ENCODE measurements around the gene PPFIA3.
"Not testable (repeated sequence)": the region's sequence is repeated elsewhere in the genome, so short reads cannot be mapped to it uniquely, and the experiment has no call there.

Gene PPFIA3

DNA sequence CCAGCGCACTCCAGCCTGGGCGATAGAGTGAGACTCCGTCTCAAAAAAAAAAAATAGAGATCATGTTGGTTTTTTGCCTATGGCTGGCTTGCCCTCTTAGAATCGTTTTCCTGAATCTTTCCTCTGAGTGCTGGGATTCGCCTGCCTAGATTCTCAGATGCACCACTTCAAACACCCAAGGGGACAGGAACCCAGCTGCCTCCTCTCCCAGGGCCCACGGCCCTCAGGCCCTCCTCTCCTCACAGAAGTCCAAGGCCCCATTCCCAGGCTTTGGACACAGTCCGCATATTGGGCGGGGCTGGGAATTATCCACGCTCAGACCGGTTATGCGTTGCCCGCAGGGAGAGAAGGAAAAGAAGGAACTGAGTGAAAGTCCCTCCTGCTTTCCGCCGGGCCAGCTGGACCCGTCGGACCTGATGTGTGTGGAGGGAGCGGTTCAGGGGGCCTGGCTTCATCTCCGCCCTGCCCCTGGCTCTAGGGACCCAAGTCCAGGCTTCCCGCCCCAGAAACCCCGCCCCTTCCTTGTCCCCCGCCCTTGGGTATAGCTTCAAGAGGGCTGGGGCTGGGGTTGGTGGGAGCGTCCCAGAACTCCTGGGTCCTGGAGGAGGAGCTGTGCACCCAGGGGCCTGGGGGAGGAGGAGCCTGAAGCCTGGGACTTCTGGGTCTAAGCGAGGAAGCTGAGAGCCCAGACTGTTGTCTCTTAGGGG is 5.8 kb downstream of the PPFIA3 start:
- ATAC-seq (ENCODE audit: insufficient read depth, low read depth) (no peak), DNase-seq (no peak)
- Histone ChIP-seq H3K27ac (ENCODE audit: low read length) (no peak overlapping the region), H2AFZ (ENCODE audit: low read depth, low read length) (no peak overlapping the region), H3K9ac (ENCODE audit: low read depth, low read length) (no peak overlapping the region), H3K4me1 (ENCODE audit: insufficient read depth, low read length) (peaks cover 30% of the 10 kb centered on the region), H3K4me3 (ENCODE audit: low read depth in 1 of 2, low read length in 2 of 2) (no peak overlapping the region), H3K27me3 (ENCODE audit: insufficient read depth, low read length, poor library complexity) (no peaks in the 10 kb centered on the region), H3K9me3 (ENCODE audit: insufficient read depth, low read length, severe bottlenecking) (no peaks in the 10 kb centered on the region), H4K20me1 (ENCODE audit: insufficient read depth, low read length) (no peaks in the 10 kb centered on the region), H3K36me3 (ENCODE audit: insufficient read depth, low read length) (peaks cover 4% of the 10 kb centered on the region), H3K4me2 (ENCODE audit: insufficient read depth, low read length) (no peak overlapping the region), H3K79me2 (ENCODE audit: insufficient read depth, low read length) (peaks cover 13% of the 10 kb centered on the region)
- TF ChIP-seq, protein P1, sequence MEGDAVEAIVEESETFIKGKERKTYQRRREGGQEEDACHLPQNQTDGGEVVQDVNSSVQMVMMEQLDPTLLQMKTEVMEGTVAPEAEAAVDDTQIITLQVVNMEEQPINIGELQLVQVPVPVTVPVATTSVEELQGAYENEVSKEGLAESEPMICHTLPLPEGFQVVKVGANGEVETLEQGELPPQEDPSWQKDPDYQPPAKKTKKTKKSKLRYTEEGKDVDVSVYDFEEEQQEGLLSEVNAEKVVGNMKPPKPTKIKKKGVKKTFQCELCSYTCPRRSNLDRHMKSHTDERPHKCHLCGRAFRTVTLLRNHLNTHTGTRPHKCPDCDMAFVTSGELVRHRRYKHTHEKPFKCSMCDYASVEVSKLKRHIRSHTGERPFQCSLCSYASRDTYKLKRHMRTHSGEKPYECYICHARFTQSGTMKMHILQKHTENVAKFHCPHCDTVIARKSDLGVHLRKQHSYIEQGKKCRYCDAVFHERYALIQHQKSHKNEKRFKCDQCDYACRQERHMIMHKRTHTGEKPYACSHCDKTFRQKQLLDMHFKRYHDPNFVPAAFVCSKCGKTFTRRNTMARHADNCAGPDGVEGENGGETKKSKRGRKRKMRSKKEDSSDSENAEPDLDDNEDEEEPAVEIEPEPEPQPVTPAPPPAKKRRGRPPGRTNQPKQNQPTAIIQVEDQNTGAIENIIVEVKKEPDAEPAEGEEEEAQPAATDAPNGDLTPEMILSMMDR (IDR thresholded peaks at IDR 0.05; ENCODE audit: borderline replicate concordance, extremely low read depth, low read length, poor library complexity, severe bottlenecking), result no peak
- TF ChIP-seq EZH2 (IDR thresholded peaks at IDR 0.05; ENCODE audit: borderline replicate concordance, low read depth, low read length, severe bottlenecking), result no peak

DNA sequence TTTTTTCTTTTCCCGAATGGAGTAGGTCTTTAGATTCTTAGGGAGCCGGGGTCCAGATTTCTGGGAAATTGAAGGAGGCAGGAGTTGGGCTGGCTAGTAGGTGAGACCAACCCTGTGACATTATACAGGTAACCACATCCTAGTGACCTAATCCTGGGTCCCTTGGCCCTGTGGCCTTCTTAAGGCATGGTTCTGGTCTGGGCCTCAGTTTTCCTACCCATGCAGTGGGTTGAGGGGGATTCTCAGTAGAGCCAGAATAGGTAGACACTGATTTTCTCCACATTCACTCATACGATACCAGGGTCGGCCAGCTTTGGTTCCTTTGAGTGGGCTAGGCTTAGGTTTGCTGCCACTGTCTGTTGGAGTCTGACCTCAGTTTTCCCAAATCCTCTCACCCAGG is 7.2 kb downstream of the PPFIA3 start:
- no peak for DNase-seq
- no peak overlapping the region for H3K27ac ChIP-seq (ENCODE audit: low read length)
- ATAC-seq (ENCODE audit: insufficient read depth, low read depth), result no peak
- no peak overlapping the region for H3K4me3 ChIP-seq (ENCODE audit: low read depth in 1 of 2, low read length in 2 of 2)
- peaks cover 10% of the 10 kb centered on the region for H3K79me2 ChIP-seq (ENCODE audit: insufficient read depth, low read length)
- no peak for TF ChIP-seq EZH2 (IDR thresholded peaks at IDR 0.05; ENCODE audit: borderline replicate concordance, low read depth, low read length, severe bottlenecking)
- no peaks in the 10 kb centered on the region for H3K27me3 ChIP-seq (ENCODE audit: insufficient read depth, low read length, poor library complexity)
- no peaks in the 10 kb centered on the region for H4K20me1 ChIP-seq (ENCODE audit: insufficient read depth, low read length)
- peaks cover 22% of the 10 kb centered on the region for H3K4me1 ChIP-seq (ENCODE audit: insufficient read depth, low read length)
- peaks cover 10% of the 10 kb centered on the region for H3K36me3 ChIP-seq (ENCODE audit: insufficient read depth, low read length)
- H3K9ac ChIP-seq (ENCODE audit: low read depth, low read length), result no peak overlapping the region
- H3K4me2 ChIP-seq (ENCODE audit: insufficient read depth, low read length), result no peak overlapping the region
- no peaks in the 10 kb centered on the region for H3K9me3 ChIP-seq (ENCODE audit: insufficient read depth, low read length, severe bottlenecking)
- H2AFZ ChIP-seq (ENCODE audit: low read depth, low read length), result no peak overlapping the region

DNA sequence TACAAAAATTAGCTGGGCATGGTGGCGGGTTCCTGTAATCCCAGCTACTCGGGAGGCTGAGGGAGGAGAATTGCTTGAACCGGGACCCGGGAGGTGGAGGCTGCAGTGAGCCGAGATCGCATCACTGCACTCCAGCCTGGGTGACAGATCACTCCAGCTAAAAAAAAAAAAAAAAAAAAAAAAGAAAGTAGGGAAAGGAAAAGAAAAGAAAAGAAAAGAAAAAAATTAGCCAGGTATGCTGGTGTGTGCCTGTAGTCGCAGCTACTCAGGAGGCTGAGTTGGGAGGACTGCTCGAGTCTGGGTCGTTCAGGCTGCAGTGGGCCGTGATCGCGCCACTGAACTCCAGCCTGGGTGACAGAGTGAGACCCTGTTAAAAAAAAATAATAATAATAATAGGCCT is 7.9 kb downstream of the PPFIA3 start:
- not testable (repeated sequence) for H3K27me3 ChIP-seq (ENCODE audit: insufficient read depth, low read length, poor library complexity); H3K9me3 ChIP-seq (ENCODE audit: insufficient read depth, low read length, severe bottlenecking); H4K20me1 ChIP-seq (ENCODE audit: insufficient read depth, low read length); DNase-seq; ATAC-seq (ENCODE audit: insufficient read depth, low read depth); H3K27ac ChIP-seq (ENCODE audit: low read length); H3K36me3 ChIP-seq (ENCODE audit: insufficient read depth, low read length); H3K79me2 ChIP-seq (ENCODE audit: insufficient read depth, low read length)
- peak overlapping the region; percentile 47 for H3K9ac ChIP-seq (ENCODE audit: low read depth, low read length)
- H3K4me3 ChIP-seq (ENCODE audit: low read depth in 1 of 2, low read length in 2 of 2), result peak overlapping the region in 1 of 2 experiments; percentile 45; a peak in 1 of 4 replicates
- peak overlapping the region; percentile 73; the same call in 1 of the 2 replicates for H2AFZ ChIP-seq (ENCODE audit: low read depth, low read length)
- peak overlapping the region; percentile 96 for H3K4me2 ChIP-seq (ENCODE audit: insufficient read depth, low read length)
- H3K4me1 ChIP-seq (ENCODE audit: insufficient read depth, low read length), result peaks cover 22% of the 10 kb centered on the region

DNA sequence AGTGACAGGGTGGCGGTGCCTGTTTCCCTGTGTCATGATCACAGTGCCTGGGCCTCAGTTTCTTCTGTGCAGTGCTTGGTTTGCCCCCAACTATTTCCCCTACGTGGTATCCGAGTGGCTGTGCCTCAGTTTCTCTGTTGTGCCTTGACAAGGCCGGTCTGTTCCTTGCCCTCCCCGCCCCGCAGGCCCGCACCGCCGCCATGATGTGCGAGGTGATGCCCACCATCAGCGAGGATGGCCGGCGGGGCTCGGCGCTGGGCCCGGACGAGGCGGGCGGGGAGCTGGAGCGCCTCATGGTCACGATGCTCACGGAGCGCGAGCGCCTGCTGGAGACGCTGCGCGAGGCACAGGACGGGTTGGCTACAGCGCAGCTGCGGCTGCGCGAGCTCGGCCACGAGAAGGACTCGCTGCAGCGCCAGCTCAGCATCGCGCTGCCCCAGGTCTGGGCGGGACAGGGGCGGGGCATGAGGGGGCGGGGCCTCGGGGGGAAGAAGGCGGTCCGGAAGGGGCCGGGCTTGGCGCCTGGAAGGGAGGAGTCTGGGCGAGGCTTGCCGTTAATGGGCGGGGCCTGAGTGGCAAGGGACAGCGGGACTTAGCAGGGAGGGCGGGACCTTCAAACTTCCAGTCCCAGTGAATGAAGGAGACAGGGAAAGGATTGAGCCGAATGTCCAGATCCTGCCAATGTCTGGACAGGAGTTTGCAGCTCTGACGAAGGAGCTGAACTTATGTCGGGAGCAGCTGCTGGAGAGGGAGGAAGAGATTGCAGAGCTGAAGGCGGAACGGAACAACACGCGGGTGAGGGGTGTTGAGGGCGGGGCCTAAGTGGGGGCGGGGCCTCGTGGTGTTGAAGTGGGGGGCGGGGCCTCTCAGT is 8.6 kb downstream of the PPFIA3 start:
- Histone ChIP-seq H3K9me3 (ENCODE audit: insufficient read depth, low read length, severe bottlenecking) (no peaks in the 10 kb centered on the region), H3K27me3 (ENCODE audit: insufficient read depth, low read length, poor library complexity) (no peaks in the 10 kb centered on the region), H3K27ac (ENCODE audit: low read length) (peak overlapping the region; percentile 89), H3K79me2 (ENCODE audit: insufficient read depth, low read length) (peaks cover 10% of the 10 kb centered on the region), H4K20me1 (ENCODE audit: insufficient read depth, low read length) (no peaks in the 10 kb centered on the region), H3K4me3 (ENCODE audit: low read depth in 1 of 2, low read length in 2 of 2) (peak overlapping the region; percentile 22 to 80; a peak in 3 of 4 replicates), H3K9ac (ENCODE audit: low read depth, low read length) (peak overlapping the region; percentile 47), H2AFZ (ENCODE audit: low read depth, low read length) (peak overlapping the region; percentile 99), H3K4me2 (ENCODE audit: insufficient read depth, low read length) (peak overlapping the region; percentile 96), H3K4me1 (ENCODE audit: insufficient read depth, low read length) (peaks cover 22% of the 10 kb centered on the region), H3K36me3 (ENCODE audit: insufficient read depth, low read length) (peaks cover 14% of the 10 kb centered on the region)
- TF ChIP-seq, protein P1 (IDR thresholded peaks at IDR 0.05; ENCODE audit: borderline replicate concordance, extremely low read depth, low read length, poor library complexity, severe bottlenecking), result peak; percentile 39
- TF ChIP-seq EZH2 (IDR thresholded peaks at IDR 0.05; ENCODE audit: borderline replicate concordance, low read depth, low read length, severe bottlenecking), result no peak
- ATAC-seq (ENCODE audit: insufficient read depth, low read depth) (peak; percentile 95), DNase-seq (peak; percentile 96)
